ENCODE measurements around the gene GAPT. TPM values are rescaled to one million over a fixed set of nuclear protein-coding genes. Genes with fewer than 3 reads are reported as not detected.

GAPT gene
- polyA plus RNA-seq, 1 donor (not counting 4 experiments of a cell fraction or from before 2014, with no cell fraction given) = not detected

DNA sequence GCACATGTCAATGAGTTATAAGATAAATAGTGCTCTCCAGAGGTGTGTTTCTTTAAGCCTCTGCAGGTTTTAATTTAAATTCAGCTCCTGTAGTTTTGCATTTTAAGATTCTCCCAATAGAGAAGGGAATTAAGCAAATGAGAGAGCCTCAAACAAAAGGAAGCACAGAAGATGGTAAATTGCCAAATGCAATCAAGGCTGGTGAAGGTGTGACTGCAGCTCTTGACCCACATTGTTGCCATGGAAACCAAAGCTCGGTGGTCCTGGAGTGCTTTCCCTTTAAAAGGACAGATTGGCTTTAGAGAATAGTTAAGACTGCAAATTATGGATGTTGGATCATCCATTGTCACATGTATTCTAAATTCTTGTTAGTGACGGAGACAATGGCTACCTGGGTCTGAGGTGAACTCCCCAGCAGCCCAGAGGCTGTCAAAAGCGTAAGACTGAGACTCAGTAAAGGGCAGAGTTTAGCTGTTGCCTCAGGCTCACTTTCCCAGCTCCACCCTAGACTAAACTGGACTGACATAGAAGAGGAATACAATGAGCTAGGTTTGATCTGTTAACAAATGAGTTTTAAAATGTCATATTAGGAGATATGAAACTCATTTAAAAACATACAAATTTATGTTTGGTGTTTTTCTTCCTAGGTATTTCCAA is 12.3 kb downstream of the GAPT start:
- dilution Hi-C loops (cut with MboI; ENCODE audit: extremely low pct_ligation_motif_present, low sequenced_read_pairs) = loop anchor here (25.0 kb wide), 1 partner anchor 309 kb away; no protein-coding TSS in a partner anchor
- DNase-seq (ENCODE audit: low read depth, low spot score) = no peak

DNA sequence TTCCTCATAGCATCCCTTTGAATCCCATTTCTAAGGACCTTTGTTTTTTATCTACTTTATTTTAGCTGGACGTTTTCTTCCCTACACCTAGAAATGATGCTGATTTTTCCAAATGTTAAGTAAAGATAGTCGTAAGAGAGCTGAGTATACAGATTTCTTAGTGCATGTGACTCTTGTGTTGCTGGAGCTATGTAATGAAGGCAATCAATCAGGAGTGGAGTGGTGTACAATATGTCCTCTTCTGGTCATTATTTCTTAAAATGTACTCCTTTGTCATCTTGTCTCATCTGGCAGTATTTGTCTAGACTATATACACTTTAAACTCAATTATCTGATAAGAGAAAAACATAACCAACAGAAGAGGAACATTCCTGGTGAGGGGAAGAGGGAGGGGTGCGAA is 13.5 kb downstream of the GAPT start:
- Histone ChIP-seq H3K9me1 (ENCODE audit: control insufficient read depth, extremely low read depth, insufficient read depth, low read length) (no peaks in the 10 kb centered on the region), H3K4me1 (ENCODE audit: control insufficient read depth, extremely low read depth, insufficient read depth, low read length) (no peaks in the 10 kb centered on the region), H3K4me2 (ENCODE audit: control insufficient read depth, extremely low read depth, insufficient read depth, low read depth, low read length) (no peak overlapping the region), H4K20me1 (ENCODE audit: control insufficient read depth, extremely low read depth, insufficient read depth, low read length) (no peaks in the 10 kb centered on the region), H2AFZ (ENCODE audit: control insufficient read depth, low read length) (no peak overlapping the region), H3K27me3 (ENCODE audit: control insufficient read depth, extremely low read depth, insufficient read depth, low read length) (peaks cover 14% of the 10 kb centered on the region), H3K79me2 (ENCODE audit: control insufficient read depth, insufficient read depth, low read length) (no peaks in the 10 kb centered on the region), H3K9me3 (ENCODE audit: control insufficient read depth, low read depth, low read length) (no peaks in the 10 kb centered on the region), H3K4me3 (ENCODE audit: control insufficient read depth in 2 of 3, extremely low read depth in 1 of 3, insufficient read depth in 2 of 3, low read depth in 1 of 3, low read length in 3 of 3) (no peak overlapping the region), H3K36me3 (ENCODE audit: control insufficient read depth in 2 of 2, extremely low read depth in 1 of 2, insufficient read depth in 2 of 2, low read length in 2 of 2) (no peaks in the 10 kb centered on the region), H3K27ac (ENCODE audit: control insufficient read depth, insufficient read depth, low read length) (no peak overlapping the region), H3K9ac (ENCODE audit: control insufficient read depth, extremely low read depth, insufficient read depth, low read length) (no peak overlapping the region)
- TF ChIP-seq EZH2 (IDR thresholded peaks at IDR 0.05; ENCODE audit: low read length) = no peak
- TF ChIP-seq, protein P1, sequence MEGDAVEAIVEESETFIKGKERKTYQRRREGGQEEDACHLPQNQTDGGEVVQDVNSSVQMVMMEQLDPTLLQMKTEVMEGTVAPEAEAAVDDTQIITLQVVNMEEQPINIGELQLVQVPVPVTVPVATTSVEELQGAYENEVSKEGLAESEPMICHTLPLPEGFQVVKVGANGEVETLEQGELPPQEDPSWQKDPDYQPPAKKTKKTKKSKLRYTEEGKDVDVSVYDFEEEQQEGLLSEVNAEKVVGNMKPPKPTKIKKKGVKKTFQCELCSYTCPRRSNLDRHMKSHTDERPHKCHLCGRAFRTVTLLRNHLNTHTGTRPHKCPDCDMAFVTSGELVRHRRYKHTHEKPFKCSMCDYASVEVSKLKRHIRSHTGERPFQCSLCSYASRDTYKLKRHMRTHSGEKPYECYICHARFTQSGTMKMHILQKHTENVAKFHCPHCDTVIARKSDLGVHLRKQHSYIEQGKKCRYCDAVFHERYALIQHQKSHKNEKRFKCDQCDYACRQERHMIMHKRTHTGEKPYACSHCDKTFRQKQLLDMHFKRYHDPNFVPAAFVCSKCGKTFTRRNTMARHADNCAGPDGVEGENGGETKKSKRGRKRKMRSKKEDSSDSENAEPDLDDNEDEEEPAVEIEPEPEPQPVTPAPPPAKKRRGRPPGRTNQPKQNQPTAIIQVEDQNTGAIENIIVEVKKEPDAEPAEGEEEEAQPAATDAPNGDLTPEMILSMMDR (optimal IDR thresholded peaks at IDR 0.05 in 1 of 3, IDR thresholded peaks at IDR 0.05 in 1 of 3, conservative IDR thresholded peaks at IDR 0.05 in 1 of 3; ENCODE audit: extremely low read depth in 1 of 3, insufficient read depth in 2 of 3, low read length in 3 of 3) = no peak
- dilution Hi-C loops (cut with MboI; ENCODE audit: extremely low pct_ligation_motif_present, low sequenced_read_pairs) = loop anchor here (25.0 kb wide), 1 partner anchor 308 kb away; no protein-coding TSS in a partner anchor
- FAIRE-seq (no peak), DNase-seq (ENCODE audit: low read depth, low spot score) (no peak)

More for the DNA sequence above, 12.3 kb downstream of the GAPT start:
- H3K79me2 ChIP-seq (ENCODE audit: control insufficient read depth, insufficient read depth, low read length) = no peaks in the 10 kb centered on the region
- H3K36me3 ChIP-seq (ENCODE audit: control insufficient read depth in 2 of 2, extremely low read depth in 1 of 2, insufficient read depth in 2 of 2, low read length in 2 of 2) = no peaks in the 10 kb centered on the region
- no peaks in the 10 kb centered on the region for H3K9me3 ChIP-seq (ENCODE audit: control insufficient read depth, low read depth, low read length)
- no peaks in the 10 kb centered on the region for H4K20me1 ChIP-seq (ENCODE audit: control insufficient read depth, extremely low read depth, insufficient read depth, low read length)
- no peak overlapping the region for H2AFZ ChIP-seq (ENCODE audit: control insufficient read depth, low read length)
- no peak overlapping the region for H3K27ac ChIP-seq (ENCODE audit: control insufficient read depth, insufficient read depth, low read length)
- no peak overlapping the region for H3K9ac ChIP-seq (ENCODE audit: control insufficient read depth, extremely low read depth, insufficient read depth, low read length)
- no peak for TF ChIP-seq EZH2 (IDR thresholded peaks at IDR 0.05; ENCODE audit: low read length)
- TF ChIP-seq, protein P1 (optimal IDR thresholded peaks at IDR 0.05 in 1 of 3, IDR thresholded peaks at IDR 0.05 in 1 of 3, conservative IDR thresholded peaks at IDR 0.05 in 1 of 3; ENCODE audit: extremely low read depth in 1 of 3, insufficient read depth in 2 of 3, low read length in 3 of 3) = no peak
- no peak for FAIRE-seq
- peaks cover 14% of the 10 kb centered on the region for H3K27me3 ChIP-seq (ENCODE audit: control insufficient read depth, extremely low read depth, insufficient read depth, low read length)
- H3K4me2 ChIP-seq (ENCODE audit: control insufficient read depth, extremely low read depth, insufficient read depth, low read depth, low read length) = no peak overlapping the region
- H3K9me1 ChIP-seq (ENCODE audit: control insufficient read depth, extremely low read depth, insufficient read depth, low read length) = no peaks in the 10 kb centered on the region
- no peak overlapping the region for H3K4me3 ChIP-seq (ENCODE audit: control insufficient read depth in 2 of 3, extremely low read depth in 1 of 3, insufficient read depth in 2 of 3, low read depth in 1 of 3, low read length in 3 of 3)
- H3K4me1 ChIP-seq (ENCODE audit: control insufficient read depth, extremely low read depth, insufficient read depth, low read length) = no peaks in the 10 kb centered on the region

All from keratinocyte (primary cell).